ENCODE measurements around the gene ZSWIM1.
"Not testable (repeated sequence)": the region's sequence is repeated elsewhere in the genome, so short reads cannot be mapped to it uniquely, and the experiment has no call there.

The ZSWIM1 gene

GRCh38 chr20:45857114-45857881 is 23.7 kb upstream of the ZSWIM1 start, which contains the start of the genes ACOT8 and ZSWIM3:
Gene ACOT8 (minus strand): TSS chr20:45857392. CDS start chr20:45857315, 77 bp downstream.
Gene ZSWIM3 (plus strand): TSS chr20:45857614. CDS start chr20:45857826, 212 bp downstream.
- DNase-seq: peak; percentile 92

GRCh38 chr20:45857882-45858216 is 23.2 kb upstream of the ZSWIM1 start:
- peak; percentile 46 for DNase-seq

GRCh38 chr20:45859916-45860315 is 21.1 kb upstream of the ZSWIM1 start:
- no peak for DNase-seq

DNA sequence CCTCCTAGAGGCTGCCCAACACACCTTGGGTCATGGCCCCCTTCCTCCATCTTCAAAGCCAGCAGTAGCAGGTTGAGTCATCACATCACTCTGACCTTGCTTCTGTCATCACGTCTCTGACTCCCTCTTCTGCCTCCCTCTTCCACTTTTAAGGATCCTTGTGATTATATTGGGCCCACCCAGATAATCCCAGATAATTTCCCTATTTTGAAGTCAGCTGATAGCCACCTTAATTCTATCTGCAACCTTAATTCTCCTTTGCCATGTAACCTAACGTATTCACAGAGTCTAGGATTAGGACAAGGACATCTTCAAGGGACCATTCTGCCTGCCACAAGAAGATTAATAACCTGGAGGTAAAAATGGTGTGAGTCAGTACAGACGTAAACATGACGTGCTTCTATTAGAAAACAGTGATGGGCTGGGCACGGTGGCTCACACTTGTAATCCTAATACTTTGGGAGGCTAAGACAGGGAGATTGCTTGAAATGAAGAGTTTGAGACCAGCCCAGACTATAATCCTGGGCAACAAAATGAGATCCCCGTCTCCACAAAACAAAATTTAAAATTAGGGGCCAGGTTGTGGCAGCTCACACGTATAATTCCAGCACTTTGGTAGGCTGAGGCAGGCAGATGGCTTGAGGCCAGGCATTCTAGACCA is 20.3 kb upstream of the ZSWIM1 start:
- no peak for DNase-seq

DNA sequence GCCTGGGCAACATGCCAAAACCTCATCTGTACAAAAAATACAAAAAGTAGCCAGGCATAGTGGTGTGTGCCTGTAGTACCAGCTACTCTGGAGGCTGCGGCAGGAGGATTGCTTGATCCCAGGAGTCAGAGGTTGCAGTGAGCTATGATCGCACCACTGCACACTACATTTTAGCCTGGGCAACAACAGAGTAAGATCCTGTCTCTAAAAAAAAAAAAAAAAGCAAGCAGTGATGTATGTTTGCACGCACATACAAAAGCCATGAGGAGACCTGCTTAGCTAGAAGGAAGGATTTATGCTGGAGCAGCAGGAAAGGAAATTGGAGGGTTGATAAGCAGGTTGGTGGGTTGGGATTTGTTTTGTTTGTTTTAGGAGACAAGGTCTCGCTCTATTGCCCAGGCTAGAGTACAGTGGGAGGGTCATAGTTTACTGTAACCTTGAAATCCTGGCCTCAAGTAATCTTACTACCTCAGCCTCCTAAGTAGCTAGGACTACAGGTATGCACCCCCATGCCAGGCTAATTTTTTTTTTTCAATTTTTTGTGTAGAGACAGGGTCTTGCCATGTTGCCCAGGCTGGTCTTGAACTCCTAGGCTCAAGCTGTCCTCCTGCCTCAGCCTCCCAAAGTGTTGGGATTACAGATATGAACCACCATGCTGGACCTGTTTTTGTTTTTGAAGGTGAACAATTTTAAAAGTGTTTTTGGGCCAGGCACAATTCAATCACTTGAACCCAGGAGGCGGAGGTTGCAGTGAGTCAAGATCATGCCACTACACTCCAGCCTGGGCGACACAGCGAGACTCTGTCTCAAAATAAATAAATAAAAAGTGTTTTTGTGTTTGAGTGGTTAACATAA is 19.6 kb upstream of the ZSWIM1 start:
- DNase-seq: no peak

- no peak for DNase-seq
These were observed 17.2 kb upstream of the ZSWIM1 start for GRCh38 chr20:45863543-45864470.

GRCh38 chr20:45866454-45866853 is 14.6 kb upstream of the ZSWIM1 start:
- DNase-seq: no peak

- DNase-seq: no peak
These were observed 13.8 kb upstream of the ZSWIM1 start for GRCh38 chr20:45867136-45867818.

- no peak for DNase-seq
These were observed 13.2 kb upstream of the ZSWIM1 start for GRCh38 chr20:45867819-45868176.

DNA sequence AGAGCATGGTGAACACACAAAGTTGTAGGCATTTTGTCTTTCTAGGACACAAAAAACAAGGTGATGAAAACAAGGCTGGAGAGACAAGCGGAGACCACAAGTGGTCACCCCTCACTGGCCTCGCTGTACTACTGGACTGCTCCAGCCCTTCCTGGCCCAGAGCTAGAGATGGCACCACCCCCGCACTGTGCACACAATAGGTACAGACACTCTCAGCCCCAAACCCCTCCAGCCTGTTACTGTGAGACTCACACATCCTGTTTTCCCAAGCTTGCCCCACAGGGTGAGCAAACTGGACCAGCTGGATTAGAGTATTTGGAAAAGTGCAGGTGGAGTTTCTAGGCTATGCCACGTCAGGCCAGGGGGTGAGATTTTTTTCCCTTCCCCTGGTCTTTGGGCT is 8.4 kb upstream of the ZSWIM1 start:
- no peak for DNase-seq

DNA sequence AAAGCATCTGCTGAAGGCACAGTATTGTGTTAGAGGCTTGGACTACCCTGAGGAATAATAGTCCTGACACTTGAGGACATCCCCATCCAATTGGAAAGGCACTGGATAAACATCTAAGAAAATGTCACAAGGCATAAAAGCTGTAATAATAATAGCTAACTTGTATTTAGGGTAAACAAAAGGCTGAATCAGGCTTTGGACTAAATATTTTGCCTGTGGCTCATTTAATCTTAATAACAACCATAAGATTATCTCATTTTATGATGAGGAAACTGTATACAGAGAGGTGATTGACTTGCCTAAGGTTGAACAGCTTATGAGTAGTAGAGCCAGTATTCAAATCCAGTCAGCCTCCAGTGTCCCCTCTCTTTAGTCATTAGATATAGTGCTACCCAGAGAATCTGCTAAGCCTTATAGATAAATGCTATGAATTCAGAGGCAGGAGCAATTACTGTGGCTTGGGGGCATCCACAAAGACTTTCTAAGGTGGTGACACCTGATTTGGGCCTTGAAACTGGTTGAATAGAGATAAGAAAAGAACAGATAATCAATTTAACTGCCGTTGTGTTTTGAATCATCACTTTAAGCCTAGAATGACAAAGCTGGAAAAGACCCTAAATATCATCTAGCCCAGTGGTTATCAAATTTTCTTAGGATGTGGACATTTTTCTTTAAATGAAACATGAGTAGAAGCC is 7.5 kb upstream of the ZSWIM1 start:
- DNase-seq: no peak

DNA sequence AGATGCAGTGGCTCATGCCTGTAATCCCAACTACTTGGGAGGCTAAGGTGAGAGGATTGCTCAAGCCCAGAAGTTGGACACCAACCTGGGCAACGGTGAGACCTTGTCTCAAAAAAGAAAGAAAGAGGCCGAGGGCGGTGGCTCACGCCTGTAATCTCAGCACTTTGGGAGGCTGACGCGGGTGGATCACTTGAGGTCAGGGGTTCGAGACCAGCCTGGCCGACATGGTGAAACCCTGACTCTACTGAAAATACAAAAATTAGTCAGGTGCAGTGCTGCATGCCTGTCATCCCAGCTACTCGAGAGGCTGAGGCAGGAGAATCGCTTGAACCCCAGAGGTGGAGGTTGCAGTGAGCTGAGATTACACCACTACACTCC is 6.9 kb upstream of the ZSWIM1 start:
- DNase-seq: not testable (repeated sequence)

DNA sequence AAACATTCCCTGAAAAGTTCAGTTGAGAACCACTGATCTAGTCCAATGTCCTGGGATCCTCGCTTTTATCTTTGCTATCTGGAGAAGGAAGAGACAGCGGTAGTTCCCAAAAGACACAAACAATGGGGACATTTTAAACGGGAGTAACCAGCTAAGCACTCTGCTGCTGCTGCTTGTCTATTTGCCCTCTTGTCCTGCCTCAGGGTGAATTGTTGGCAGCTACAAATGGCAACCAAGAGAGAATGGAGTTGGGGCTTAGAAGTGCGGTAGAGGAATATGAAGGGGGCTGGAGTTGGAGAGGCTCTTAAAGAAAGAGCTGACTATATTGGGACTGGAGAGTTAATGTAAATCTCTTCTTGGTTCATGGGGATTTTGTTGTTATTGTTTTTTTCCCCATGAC is 6.5 kb upstream of the ZSWIM1 start:
- no peak for DNase-seq

DNA sequence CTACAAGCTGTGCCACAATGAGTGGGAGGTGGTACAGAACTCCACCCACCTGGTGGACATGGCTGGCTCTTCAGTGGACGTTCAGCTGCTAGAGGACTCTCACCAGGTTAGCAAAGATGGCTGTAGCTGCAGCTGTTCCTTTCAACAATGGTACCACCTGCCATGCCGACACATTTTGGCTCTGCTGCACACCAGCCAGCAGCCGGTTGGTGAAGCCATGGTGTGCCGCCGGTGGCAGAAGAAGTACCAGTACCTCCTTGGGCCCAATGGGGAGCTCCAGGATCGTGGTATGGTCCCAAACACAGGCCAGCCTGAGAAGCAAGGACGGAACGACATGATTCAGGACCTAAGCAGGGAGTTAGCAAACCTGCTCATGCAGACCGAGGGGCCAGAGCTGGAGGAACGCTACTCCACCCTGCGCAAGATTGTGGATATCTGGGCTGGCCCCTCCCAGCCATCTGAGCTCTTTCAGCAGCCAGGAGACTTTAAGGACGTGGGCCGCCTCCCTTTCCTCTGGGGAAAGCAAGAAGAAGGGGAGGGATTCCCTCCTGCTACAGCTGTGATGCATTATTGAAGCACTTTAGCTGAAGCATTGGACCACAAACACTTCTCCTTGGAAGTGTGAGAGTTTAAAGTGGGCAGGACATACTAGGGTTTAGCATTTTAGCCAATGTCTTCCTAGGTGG is 2.8 kb upstream of the ZSWIM1 start:
- no peak for DNase-seq

- no peak for DNase-seq
These were observed 1.6 kb downstream of the ZSWIM1 start for GRCh38 chr20:45882469-45883099.

- DNase-seq: no peak
These were observed 2.1 kb downstream of the ZSWIM1 start for GRCh38 chr20:45883100-45883469.

GRCh38 chr20:45886590-45887345 is 5.7 kb downstream of the ZSWIM1 start:
- DNase-seq: no peak

DNA sequence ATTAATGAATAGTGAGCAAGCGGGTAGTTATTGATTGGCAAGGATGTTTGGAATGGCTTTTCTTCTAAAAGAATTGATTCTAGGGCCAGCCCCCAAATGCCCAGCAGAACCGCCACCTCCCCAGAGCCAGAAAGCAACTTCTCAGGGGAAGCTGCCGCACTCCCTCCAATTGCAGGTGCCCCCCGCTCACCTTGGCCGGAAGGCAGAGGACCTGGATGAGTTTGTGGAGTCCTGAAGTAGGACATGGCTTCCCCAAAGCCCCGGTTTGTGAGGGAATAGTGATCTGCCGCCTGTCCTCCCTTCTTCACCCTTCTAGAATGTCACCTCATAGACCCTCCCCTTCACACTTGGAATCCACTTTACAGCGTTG is 6.3 kb downstream of the ZSWIM1 start, which contains the start of gene SPATA25:
TSS of gene SPATA25 (minus strand) at position 277 of the 370 bp plus-strand sequence. CDS start at position 245, 32 bp downstream.
- DNase-seq: no peak

GRCh38 chr20:45888681-45889080 is 7.7 kb downstream of the ZSWIM1 start:
- no peak for DNase-seq

Measured in stimulated activated naive CD4-positive, alpha-beta T cell treated with Interleukin-2 at 50 U/mL for 16 hours (primary cell).